Fibroblast of skin of back (primary cell): ENCODE data around the gene MYL3. TPM values are rescaled to one million over a fixed set of nuclear protein-coding genes. Genes with fewer than 3 reads are reported as not detected.
"Not testable (repeated sequence)": the region's sequence is repeated elsewhere in the genome, so short reads cannot be mapped to it uniquely, and the experiment has no call there.

Experiments used
- DNase-seq: peaks from one replicate; pipeline ENCODE4 v3.0.0-alpha.2; 2013
- polyA plus RNA-seq, 2 experiments: library from polyadenylated mRNA; unstranded; fragments of 120-200 nt; gene quantifications; one replicate each; pipeline ENCODE4 v1.2.1, GENCODE V29; 2013; ENCODE audit not compliant: insufficient read length in 2 of 2

Gene MYL3
- 2.2 TPM for polyA plus RNA-seq (2013, experiment 1 of 2; ENCODE audit: insufficient read length)
- polyA plus RNA-seq (2013, experiment 2 of 2; ENCODE audit: insufficient read length) = 3.0 TPM

DNA sequence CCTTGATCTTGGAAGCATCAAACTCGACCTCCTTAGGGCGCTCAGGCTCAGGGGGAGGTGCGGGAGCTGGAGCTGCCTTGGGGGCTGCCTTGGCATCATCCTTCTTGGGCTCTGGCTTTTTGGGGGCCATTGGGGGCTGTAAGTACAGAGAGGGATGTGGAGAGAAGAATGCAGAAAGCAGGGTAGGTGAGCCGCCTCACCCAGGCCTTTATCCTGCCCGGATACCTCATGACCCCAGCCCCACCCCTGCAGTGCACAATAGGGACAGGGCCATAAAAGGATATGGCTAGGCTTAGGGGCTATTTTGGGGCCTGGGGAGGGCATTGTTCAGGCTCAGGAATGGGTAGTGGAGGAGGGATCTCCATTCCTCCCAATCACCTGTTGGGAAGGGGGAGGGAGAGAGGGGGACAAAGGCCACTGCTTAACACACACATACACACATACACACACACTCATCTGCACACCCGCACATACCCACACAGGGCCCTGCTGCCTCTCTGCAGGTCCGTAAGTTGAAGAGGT, at the start of gene MYL3:
Gene MYL3 (minus strand): TSS at position 184 of the 522 bp plus-strand sequence. CDS start 54 bp downstream, at position 130.
- no peak for DNase-seq

- no peak for DNase-seq
Measured at GRCh38 chr3:46912986-46913385, 49.7 kb upstream of the MYL3 start.

- DNase-seq = not testable (repeated sequence)
Measured at GRCh38 chr3:46910914-46911313, 47.7 kb upstream of the MYL3 start.

- DNase-seq = no peak
Measured at GRCh38 chr3:46910166-46910760, 47.0 kb upstream of the MYL3 start.

GRCh38 chr3:46909535-46910161, 46.4 kb upstream of the MYL3 start:
- DNase-seq = peak; percentile 87

DNA sequence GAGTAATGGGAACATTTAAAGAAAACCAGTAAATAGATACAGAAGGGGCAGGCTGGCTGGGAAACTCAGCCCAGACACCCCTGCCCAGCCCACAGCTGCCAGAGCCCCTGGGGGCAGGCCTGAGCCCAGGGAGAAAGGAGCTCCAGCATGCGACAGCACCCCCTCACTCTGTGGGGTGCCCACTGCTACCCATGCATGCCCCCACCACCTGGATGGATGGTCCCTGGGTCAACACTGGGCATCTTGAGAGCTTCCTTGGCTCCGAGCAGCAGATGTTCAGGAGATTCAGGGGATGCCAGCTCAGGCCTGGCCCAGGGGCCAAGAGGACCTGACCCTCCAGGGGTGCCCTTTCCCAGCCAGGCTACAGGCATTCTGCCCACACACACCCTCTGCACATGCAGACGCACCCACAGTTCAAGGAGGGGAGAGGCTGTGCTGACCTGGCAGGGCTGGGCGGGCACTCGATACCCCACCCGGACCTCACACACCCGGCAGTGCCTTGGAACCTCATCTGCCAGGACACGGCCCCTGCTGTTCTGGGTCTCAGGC, 45.8 kb upstream of the MYL3 start:
- DNase-seq = no peak

GRCh38 chr3:46908294-46908985, 45.2 kb upstream of the MYL3 start:
- peak; percentile 67 for DNase-seq

DNA sequence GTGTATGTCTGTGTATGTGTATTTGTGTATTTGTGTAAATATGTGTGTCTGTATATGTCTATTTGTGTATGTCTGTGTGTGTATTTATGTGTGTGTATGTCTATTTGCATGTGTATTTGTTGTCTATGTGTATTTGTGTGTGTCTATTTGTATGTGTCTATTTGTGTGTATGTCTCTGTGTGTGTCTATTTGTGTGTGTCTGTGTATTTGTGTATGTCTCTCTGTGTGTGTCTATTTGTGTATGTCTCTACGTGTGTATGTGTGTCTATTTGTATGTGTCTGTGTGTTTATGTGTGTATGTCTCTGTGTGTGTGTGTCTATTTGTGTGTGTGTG, 44.7 kb upstream of the MYL3 start:
- no peak for DNase-seq

DNA sequence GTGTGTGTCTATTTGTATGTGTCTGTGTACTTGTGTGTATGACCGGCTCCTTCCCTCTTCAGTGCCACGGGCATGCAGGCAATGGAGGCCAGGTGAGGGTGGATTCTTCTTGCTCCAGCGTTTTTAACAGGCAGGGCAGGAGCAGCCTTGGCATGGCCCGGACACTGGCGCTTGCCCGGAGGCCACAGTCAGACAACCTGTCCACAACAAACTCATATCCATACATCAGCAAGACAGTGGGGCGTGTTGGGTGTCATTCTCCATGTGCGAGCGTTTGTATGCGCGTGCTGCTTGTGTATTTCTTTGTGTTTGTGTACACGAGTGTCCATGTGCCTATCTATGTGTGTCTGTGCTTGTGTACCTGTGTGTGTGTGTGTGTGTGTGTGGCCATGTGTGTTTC, 44.0 kb upstream of the MYL3 start:
- no peak for DNase-seq

- DNase-seq = no peak
Measured at GRCh38 chr3:46906471-46907058, 43.3 kb upstream of the MYL3 start.

DNA sequence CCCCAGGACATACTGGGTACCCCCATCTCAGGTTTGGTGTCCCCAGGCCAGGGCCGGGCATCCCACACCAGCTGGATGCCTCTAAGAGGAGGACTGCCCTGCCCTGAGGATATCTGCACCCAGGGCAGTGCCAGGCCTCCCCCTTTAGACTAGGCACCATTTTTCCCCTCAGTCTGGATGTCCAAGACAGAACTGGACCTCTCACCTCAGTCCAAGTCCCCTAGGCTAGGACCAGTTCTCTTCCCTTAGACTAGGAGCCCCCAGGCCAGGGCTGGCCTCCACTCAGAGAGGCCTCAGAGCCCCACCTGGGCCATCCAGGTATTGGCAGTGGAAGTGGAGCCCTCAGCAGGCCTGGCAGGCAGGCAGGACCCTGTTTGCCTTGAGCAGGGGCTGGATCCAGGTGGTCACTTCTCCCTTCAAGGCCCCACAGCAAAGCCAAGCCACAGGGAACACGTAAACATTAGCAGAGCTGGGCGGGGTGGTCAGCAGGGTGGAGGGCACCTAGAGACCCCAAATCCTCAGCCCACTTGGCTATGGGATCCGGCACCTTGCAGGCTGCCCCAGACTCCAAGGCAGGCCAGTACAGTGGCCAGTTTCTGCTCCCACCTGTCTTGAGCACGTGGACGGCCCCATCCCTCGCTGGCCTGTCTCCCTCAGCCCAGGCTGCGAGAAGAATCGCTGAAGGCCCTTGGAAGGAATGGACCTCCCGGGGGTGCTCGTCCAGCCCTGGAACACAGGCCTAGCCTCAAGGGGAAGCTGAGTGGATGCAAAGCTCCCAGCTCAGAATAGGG, 42.6 kb upstream of the MYL3 start:
- DNase-seq = no peak

- DNase-seq = no peak
Measured at GRCh38 chr3:46905213-46905560, 41.9 kb upstream of the MYL3 start.

DNA sequence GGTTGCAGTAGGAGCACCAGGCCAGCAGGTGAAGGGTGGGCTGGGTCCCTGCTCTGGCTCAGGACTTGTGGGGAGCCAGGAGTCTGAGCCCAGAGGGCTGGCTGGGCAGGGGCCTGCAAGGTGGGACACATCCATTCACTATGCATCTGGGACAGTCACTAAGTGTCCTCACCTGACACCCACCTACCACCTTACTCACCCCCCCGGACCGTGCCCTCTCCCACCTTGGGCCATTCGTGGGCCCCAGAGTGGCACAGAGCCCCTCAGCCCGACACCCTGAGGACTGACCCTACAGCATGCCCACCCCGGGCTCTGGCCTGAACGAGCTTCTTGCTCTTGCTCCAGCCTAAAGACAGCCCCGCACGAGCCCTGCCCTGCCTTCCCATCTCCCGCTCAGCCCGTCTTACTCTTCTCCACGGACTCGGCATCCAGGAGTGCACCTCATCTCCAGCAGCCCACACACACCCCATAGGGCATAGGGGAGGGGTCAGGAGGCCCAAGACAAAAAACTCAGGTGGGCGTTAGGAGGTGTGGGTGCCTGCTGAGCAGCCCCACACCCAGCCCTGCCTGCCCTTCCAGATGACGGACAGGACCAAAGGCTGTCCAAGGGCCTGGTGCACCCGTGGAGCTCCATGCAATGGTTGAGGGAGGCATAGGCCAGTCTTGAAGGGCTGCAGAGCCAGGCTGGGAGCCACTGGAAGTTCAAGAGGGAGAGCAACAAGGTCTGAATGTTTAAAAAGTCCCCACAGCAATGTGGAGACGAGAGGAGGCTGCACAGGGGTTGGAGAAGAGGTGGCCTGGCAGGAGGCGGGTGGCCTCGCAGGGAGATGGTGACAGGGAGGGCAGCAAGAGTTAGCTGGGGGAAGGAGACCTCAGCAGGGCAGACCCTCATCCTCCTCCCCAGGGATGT, 41.3 kb upstream of the MYL3 start:
- DNase-seq = no peak

GRCh38 chr3:46903341-46904302, 40.4 kb upstream of the MYL3 start:
- DNase-seq = peak; percentile 84

- DNase-seq = no peak
Measured at GRCh38 chr3:46902188-46902631, 39.0 kb upstream of the MYL3 start.

- no peak for DNase-seq
Measured at GRCh38 chr3:46901591-46902187, 38.4 kb upstream of the MYL3 start.

GRCh38 chr3:46901061-46901460, 37.8 kb upstream of the MYL3 start:
- no peak for DNase-seq

GRCh38 chr3:46900356-46900755, 37.1 kb upstream of the MYL3 start:
- no peak for DNase-seq

DNA sequence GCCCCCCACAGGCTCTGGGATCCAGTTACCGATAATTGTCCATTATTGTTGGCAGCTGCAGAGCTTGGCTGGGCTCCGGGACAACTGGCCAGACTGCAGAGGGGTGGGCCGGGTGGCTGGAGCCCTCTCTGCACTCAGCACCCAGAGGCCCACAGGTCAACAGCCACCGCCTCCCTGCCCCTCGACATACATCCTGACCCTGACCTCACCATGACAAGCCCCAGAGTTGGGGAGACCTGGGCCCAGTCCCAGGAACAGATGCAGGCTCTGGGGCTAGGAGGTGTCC, 36.7 kb upstream of the MYL3 start:
- no peak for DNase-seq
